ENCODE data around the gene SEMA3E.

GRCh38 chr7:83419013-83419412 is 229.9 kb downstream of the SEMA3E start:
- TF ChIP-seq CTCF (conservative IDR thresholded peaks at IDR 0.05; ENCODE audit: low read length) (no peak), EZH2phosphoT487 (IDR thresholded peaks at IDR 0.05; ENCODE audit: borderline replicate concordance) (no peak)
